C4-2B (cell line): Measurements from ENCODE around the gene ATM.

Experiments
- CTCF ChIP-seq: fragments of 450-650 bp; conservative IDR thresholded peaks from 2 replicates; pipeline ENCODE4 v1.5.1; 2017; ENCODE audit warnings: mild to moderate bottlenecking
- ZFX ChIP-seq: fragments of 450-650 bp; IDR thresholded peaks from 2 replicates; pipeline ENCODE4 v1.6.1; 2017

GRCh38 chr11:108370315-108370714, 147.4 kb downstream of the ATM start:
- no peak for TF ChIP-seq CTCF
- no peak for TF ChIP-seq ZFX
